GM23338 (cell line): Measurements from ENCODE around the gene CTBP2. TPM values are rescaled to one million over a fixed set of nuclear protein-coding genes. Genes with fewer than 3 reads are reported as not detected.

Experiments used
- CREB1 ChIP-seq: fragments of 250-450 bp; sonication (Bioruptor Pico); IDR thresholded peaks from 2 replicates; pipeline ENCODE4 v1.5.0; 2020; ENCODE audit warnings: low read depth, mild to moderate bottlenecking, moderate library complexity
- CTCF ChIP-seq, 2 experiments: fragments of 200-600 bp in 1 of 2; sonication (generic) in 1 of 2; conservative IDR thresholded peaks; 2 replicates each; pipeline versions ENCODE4 v1.5.1 to v1.6.1; 2016 to 2017; ENCODE audit warnings: antibody characterized with exemption in 2 of 2, low read depth in 2 of 2, mild to moderate bottlenecking in 2 of 2, moderate library complexity in 1 of 2
- ETS1 ChIP-seq: IDR thresholded peaks from 2 replicates; pipeline ENCODE4 v1.6.1; 2016; ENCODE audit warnings: antibody characterized with exemption
- EZH2phosphoT487 ChIP-seq: fragments of 200-600 bp; sonication (generic); IDR thresholded peaks from one replicate; pipeline ENCODE4 v1.8.1; 2018; ENCODE audit warnings: antibody characterized with exemption; ENCODE audit not compliant: unreplicated experiment
- JUNB ChIP-seq: IDR thresholded peaks from one replicate; pipeline ENCODE4 v1.6.1; 2016; ENCODE audit warnings: antibody characterized with exemption; ENCODE audit not compliant: unreplicated experiment
- NANOG ChIP-seq: IDR thresholded peaks from 2 replicates; pipeline ENCODE4 v1.6.1; 2016; ENCODE audit warnings: antibody characterized with exemption, borderline replicate concordance
- POLR2AphosphoS5 ChIP-seq: IDR thresholded peaks from 2 replicates; pipeline ENCODE4 v1.6.1; 2016; ENCODE audit warnings: antibody characterized with exemption, low read depth
- ZNF114 ChIP-seq: fragments of 250-450 bp; sonication (Bioruptor Pico); IDR thresholded peaks from 2 replicates; pipeline ENCODE4 v1.5.0; 2020; ENCODE audit warnings: mild to moderate bottlenecking, moderate library complexity
- ZNF462 ChIP-seq: fragments of 250-450 bp; sonication (Bioruptor Pico); IDR thresholded peaks from 2 replicates; pipeline ENCODE4 v1.5.0; 2020; ENCODE audit warnings: mild to moderate bottlenecking, moderate library complexity
- polyA plus RNA-seq: library from polyadenylated mRNA; unstranded; fragments of >200 nt; fragmentation: Nextera tagmentation; extraction: Ambion mirVana; gene quantifications from 2 replicates; pipeline ENCODE4 v1.2.1, GENCODE V29; 2016
- total RNA-seq: library from RNA; depleted of rRNA; stranded (reverse); fragments of >200 nt; shearing (Covaris generic); gene quantifications from 2 replicates; pipeline ENCODE4 v1.2.3, GENCODE V29; 2014
- TF ChIP-seq, protein P1 (sequence below): IDR thresholded peaks from one replicate; pipeline ENCODE4 v1.6.1; 2018; ENCODE audit warnings: antibody characterized with exemption; ENCODE audit not compliant: unreplicated experiment

Gene CTBP2
- total and polyA plus RNA-seq, 2 experiments from 2014 or later: 133 to 265 TPM

- no peak for TF ChIP-seq ZNF462 (CRISPR knock-in tag)
- no peak for TF ChIP-seq POLR2AphosphoS5
- no peak for TF ChIP-seq JUNB
- TF ChIP-seq CREB1 (CRISPR knock-in tag): no peak
- no peak for TF ChIP-seq EZH2phosphoT487
- TF ChIP-seq, protein P1, sequence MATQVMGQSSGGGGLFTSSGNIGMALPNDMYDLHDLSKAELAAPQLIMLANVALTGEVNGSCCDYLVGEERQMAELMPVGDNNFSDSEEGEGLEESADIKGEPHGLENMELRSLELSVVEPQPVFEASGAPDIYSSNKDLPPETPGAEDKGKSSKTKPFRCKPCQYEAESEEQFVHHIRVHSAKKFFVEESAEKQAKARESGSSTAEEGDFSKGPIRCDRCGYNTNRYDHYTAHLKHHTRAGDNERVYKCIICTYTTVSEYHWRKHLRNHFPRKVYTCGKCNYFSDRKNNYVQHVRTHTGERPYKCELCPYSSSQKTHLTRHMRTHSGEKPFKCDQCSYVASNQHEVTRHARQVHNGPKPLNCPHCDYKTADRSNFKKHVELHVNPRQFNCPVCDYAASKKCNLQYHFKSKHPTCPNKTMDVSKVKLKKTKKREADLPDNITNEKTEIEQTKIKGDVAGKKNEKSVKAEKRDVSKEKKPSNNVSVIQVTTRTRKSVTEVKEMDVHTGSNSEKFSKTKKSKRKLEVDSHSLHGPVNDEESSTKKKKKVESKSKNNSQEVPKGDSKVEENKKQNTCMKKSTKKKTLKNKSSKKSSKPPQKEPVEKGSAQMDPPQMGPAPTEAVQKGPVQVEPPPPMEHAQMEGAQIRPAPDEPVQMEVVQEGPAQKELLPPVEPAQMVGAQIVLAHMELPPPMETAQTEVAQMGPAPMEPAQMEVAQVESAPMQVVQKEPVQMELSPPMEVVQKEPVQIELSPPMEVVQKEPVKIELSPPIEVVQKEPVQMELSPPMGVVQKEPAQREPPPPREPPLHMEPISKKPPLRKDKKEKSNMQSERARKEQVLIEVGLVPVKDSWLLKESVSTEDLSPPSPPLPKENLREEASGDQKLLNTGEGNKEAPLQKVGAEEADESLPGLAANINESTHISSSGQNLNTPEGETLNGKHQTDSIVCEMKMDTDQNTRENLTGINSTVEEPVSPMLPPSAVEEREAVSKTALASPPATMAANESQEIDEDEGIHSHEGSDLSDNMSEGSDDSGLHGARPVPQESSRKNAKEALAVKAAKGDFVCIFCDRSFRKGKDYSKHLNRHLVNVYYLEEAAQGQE: no peak
- no peak for TF ChIP-seq ETS1
- TF ChIP-seq NANOG: no peak
- no peak for TF ChIP-seq ZNF114 (CRISPR knock-in tag)
- no peak for TF ChIP-seq CTCF (conservative IDR thresholded peaks at IDR 0.05; ENCODE audit: low read depth in 2 of 2)
These were observed 155.6 kb downstream of the CTBP2 start (continued) for GRCh38 chr10:125004571-125005311.
